AG08396 (cell line): ENCODE measurements around the gene KIF5A.
A peak's percentile ranks its signal among the peaks of the same experiment; 100 is the strongest.
"Not testable (repeated sequence)": the region's sequence is repeated elsewhere in the genome, so short reads cannot be mapped to it uniquely, and the experiment has no call there.

Experiments used
- DNase-seq: peaks from one replicate; pipeline ENCODE4 v3.0.0; 2012; ENCODE audit warnings: low spot score, mixed read lengths

KIF5A gene

GRCh38 chr12:57584050-57584449 is 34.2 kb downstream of the KIF5A start:
- no peak for DNase-seq

GRCh38 chr12:57584690-57585089 is 34.8 kb downstream of the KIF5A start:
- DNase-seq = no peak

GRCh38 chr12:57585156-57585555 is 35.3 kb downstream of the KIF5A start:
- no peak for DNase-seq

GRCh38 chr12:57586128-57586527 is 36.3 kb downstream of the KIF5A start:
- no peak for DNase-seq

- DNase-seq = no peak
Observed at GRCh38 chr12:57586832-57587429, 37.1 kb downstream of the KIF5A start.

- not testable (repeated sequence) for DNase-seq
Observed at GRCh38 chr12:57588951-57589610, 39.2 kb downstream of the KIF5A start.

- no peak for DNase-seq
Observed at GRCh38 chr12:57590479-57590863, 40.6 kb downstream of the KIF5A start.

GRCh38 chr12:57590864-57591781 is 41.3 kb downstream of the KIF5A start, which contains the start of gene PIP4K2C:
Gene PIP4K2C (plus strand): TSS chr12:57591192. CDS start chr12:57591290, 98 bp downstream.
- DNase-seq = peak; percentile 87

- DNase-seq = no peak
Observed at GRCh38 chr12:57591782-57592325, 42.0 kb downstream of the KIF5A start.

- no peak for DNase-seq
Observed at GRCh38 chr12:57592551-57593165, 42.8 kb downstream of the KIF5A start.

- no peak for DNase-seq
Observed at GRCh38 chr12:57593187-57593586, 43.3 kb downstream of the KIF5A start.

GRCh38 chr12:57600395-57600794 is 50.6 kb downstream of the KIF5A start:
- DNase-seq = no peak

- no peak for DNase-seq
Observed at GRCh38 chr12:57602544-57602943, 52.7 kb downstream of the KIF5A start.

- no peak for DNase-seq
Observed at GRCh38 chr12:57603324-57603723, 53.5 kb downstream of the KIF5A start.

GRCh38 chr12:57603815-57604453 is 54.1 kb downstream of the KIF5A start:
- peak; percentile 54 for DNase-seq

- peak; percentile 73 for DNase-seq
Observed at GRCh38 chr12:57604454-57604991, 54.7 kb downstream of the KIF5A start, which contains the start of gene DTX3. Gene DTX3 (plus strand): TSS chr12:57604824. CDS start chr12:57606518, 1,694 bp downstream.

GRCh38 chr12:57604992-57605810 is 55.4 kb downstream of the KIF5A start:
- DNase-seq = peak; percentile 67

GRCh38 chr12:57605811-57606311 is 56.0 kb downstream of the KIF5A start:
- DNase-seq = no peak

GRCh38 chr12:57606399-57606798 is 56.6 kb downstream of the KIF5A start:
- DNase-seq = no peak

GRCh38 chr12:57606821-57607220 is 57.0 kb downstream of the KIF5A start:
- no peak for DNase-seq
